ENCODE results near the gene BABAM2.

BABAM2 gene

DNA sequence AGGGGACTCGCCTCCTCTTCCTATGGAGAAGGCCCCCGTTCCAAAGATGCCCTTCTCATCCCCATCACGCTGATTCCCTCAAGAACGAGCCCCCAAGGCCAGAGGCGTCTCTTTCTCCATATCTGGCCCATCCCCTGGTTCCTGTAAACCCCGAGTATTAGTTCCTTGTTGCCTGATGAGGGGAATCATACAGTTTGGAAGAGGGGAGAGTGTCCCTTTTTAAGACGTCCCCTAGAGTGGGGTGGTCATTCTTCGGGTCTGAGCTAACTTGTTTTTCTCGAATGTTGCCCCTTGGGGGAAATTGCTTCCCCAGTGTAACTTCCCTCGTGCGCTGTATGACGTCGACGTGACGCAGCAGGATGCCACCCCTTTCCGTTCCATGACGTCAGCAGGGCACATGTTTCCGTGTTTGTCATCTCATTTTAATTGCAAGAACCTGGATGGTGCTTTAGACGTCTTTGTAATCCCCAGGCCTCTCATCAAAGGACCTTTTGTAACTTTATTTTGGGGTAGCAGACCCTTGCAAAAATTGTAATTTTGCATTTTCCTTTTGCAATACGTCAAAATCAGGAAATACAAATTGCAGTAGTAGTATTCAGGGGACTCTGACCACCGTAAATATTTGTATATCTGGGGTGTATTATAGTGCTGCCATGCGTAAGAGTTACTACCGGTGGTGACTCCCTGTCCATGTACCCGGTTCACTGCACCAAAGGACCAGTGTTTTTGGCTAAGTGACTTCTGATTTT, 569 bp downstream of the BABAM2 start:
- peak overlapping the region; percentile 94 for H3K4me3 ChIP-seq (ENCODE audit: control insufficient read depth, low read depth, low read length)
- no peak for TF ChIP-seq CTCF (conservative IDR thresholded peaks at IDR 0.05; ENCODE audit: control insufficient read depth, insufficient read depth, low read depth, low read length)
- peak; percentile 93 for DNase-seq (ENCODE audit: low read depth)

DNA sequence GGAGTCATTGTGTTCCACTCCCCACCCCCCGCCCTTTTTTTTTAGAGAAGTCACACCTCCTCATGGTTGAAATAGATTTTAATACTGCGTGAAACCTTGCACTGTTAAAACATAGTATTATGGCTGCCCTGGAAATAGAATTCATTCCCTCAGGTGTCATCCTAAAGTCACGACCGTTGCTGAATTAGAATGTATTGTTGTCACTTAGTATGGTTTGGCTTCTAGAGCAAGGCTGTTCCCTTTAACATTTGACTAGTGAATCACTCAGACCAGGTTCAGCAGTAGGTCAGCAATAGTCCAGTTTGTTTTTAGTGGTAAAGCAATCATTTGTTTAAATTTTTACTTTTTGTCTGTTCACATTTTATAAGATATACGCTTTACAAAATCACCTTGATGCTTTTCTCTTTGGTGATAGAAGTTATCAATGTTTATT, 1.2 kb downstream of the BABAM2 start:
- no peak overlapping the region for H3K4me3 ChIP-seq (ENCODE audit: control insufficient read depth, low read depth, low read length)
- DNase-seq (ENCODE audit: low read depth) = peak; percentile 53
- TF ChIP-seq CTCF (conservative IDR thresholded peaks at IDR 0.05; ENCODE audit: control insufficient read depth, insufficient read depth, low read depth, low read length) = no peak

DNA sequence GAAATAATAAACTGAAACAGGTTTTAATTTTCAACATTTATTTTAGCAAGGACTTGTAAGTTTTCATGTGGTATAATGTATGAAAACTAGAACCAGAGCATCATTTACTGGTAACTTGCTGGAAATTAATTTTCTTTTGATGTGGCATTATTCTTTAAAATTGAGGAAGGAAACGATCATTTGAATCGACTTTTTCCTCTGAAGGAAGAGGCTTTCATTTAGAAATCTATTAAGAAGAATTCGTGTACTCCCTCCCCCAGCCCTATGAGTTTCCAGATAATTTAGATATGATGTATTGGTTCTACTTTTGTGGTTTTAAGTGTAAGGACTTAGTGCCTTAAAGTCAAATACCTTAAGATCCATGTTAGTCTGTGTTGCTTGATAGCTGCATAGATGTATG, 2.5 kb downstream of the BABAM2 start:
- H3K4me3 ChIP-seq (ENCODE audit: control insufficient read depth, low read depth, low read length) = no peak overlapping the region

GRCh38 chr2:27897717-27898116, 7.2 kb downstream of the BABAM2 start:
- TF ChIP-seq CTCF (conservative IDR thresholded peaks at IDR 0.05; ENCODE audit: control insufficient read depth, insufficient read depth, low read depth, low read length) = no peak
- no peak overlapping the region for H3K4me3 ChIP-seq (ENCODE audit: control insufficient read depth, low read depth, low read length)
- DNase-seq (ENCODE audit: low read depth) = no peak

More for the DNA sequence above, 2.5 kb downstream of the BABAM2 start:
- TF ChIP-seq CTCF (conservative IDR thresholded peaks at IDR 0.05; ENCODE audit: control insufficient read depth, insufficient read depth, low read depth, low read length) = no peak
- no peak for DNase-seq (ENCODE audit: low read depth)

DNA sequence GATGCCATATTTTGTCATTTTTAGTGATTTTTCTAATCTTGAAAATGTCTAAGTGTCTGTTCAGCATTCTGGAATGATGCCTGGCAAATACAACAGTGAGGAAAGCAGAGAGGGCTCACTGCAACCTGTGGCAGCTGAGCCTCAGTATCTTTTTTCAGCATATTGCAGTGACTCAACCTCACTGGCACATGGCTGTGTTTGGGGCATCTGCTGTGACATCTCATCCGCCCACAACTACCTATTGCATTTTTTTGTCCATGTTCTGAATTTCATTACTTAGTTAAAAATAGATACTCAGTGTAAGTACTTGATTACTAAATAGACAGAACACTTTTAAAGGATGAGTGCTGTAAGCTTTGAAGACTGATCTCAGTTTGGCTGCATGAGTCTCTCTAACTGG, 10.7 kb downstream of the BABAM2 start:
- H3K4me3 ChIP-seq (ENCODE audit: control insufficient read depth, low read depth, low read length) = no peak overlapping the region
- DNase-seq (ENCODE audit: low read depth) = peak; percentile 51
- no peak for TF ChIP-seq CTCF (conservative IDR thresholded peaks at IDR 0.05; ENCODE audit: control insufficient read depth, insufficient read depth, low read depth, low read length)

DNA sequence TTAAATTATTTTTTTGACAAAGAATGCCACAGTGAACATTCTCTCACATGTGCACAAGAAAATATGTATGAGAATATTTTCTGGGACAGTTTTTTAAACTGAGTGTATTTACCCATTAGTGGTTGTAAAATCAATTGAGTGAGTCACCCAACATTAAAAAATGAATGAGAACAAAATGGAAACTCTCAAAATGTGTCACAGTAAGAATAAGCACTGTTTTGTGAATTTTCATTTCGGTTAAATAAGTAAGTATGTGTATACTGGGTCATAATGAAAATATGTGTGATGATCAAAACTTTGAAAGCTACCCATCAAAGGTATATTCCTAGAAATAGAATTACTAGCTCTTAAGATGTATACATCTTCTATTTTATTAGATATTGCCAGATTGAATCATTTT, 11.6 kb downstream of the BABAM2 start:
- peak; percentile 23 for DNase-seq (ENCODE audit: low read depth)
- H3K4me3 ChIP-seq (ENCODE audit: control insufficient read depth, low read depth, low read length) = no peak overlapping the region
- TF ChIP-seq CTCF (conservative IDR thresholded peaks at IDR 0.05; ENCODE audit: control insufficient read depth, insufficient read depth, low read depth, low read length) = no peak
